Activated CD4-positive, alpha-beta T cell treated with anti-CD3 and anti-CD28 coated beads, Interleukin-2, amount 10 ng/mL, durations not matched to agents 7 days and 5 days (primary cell): ENCODE results near the gene FAM222A. TPM values are rescaled to one million over a fixed set of nuclear protein-coding genes. Genes with fewer than 3 reads are reported as not detected.

Experiments used
- CTCF ChIA-PET: fragments of 350-600 bp; sonication (Branson Sonifier 250); formaldehyde crosslinking; loops from one replicate; lab custom pipeline; 2021; ENCODE audit warnings: antibody characterized with exemption; lab: Charles Lee
- POLR2A ChIA-PET: fragments of 350-600 bp; sonication (Branson Sonifier 250); formaldehyde crosslinking; loops from one replicate; lab custom pipeline; 2021; ENCODE audit warnings: antibody characterized with exemption; lab: Charles Lee
- DNase-seq: peaks from one replicate; pipeline ENCODE4 v3.0.0-alpha.2; 2020
- H3K27ac Mint-ChIP-seq: one replicate; pipeline ENCODE4 v1.8.0; 2021; ENCODE audit warnings: mild to moderate bottlenecking, moderate library complexity, mixed read lengths
- H3K27me3 Mint-ChIP-seq: one replicate; pipeline ENCODE4 v1.8.0; 2021; ENCODE audit warnings: mixed read lengths
- H3K36me3 Mint-ChIP-seq: one replicate; pipeline ENCODE4 v1.8.0; 2021; ENCODE audit warnings: low read depth, mixed read lengths
- H3K4me1 Mint-ChIP-seq: one replicate; pipeline ENCODE4 v1.8.0; 2021; ENCODE audit warnings: mixed read lengths
- H3K4me3 Mint-ChIP-seq: one replicate; pipeline ENCODE4 v1.8.0; 2021; ENCODE audit warnings: mild to moderate bottlenecking, moderate library complexity, mixed read lengths
- H3K9me3 Mint-ChIP-seq: one replicate; pipeline ENCODE4 v1.8.0; 2021; ENCODE audit warnings: mixed read lengths
- total RNA-seq, 2 experiments: library from RNA; stranded (reverse); gene quantifications; one replicate each; pipeline ENCODE4 v1.2.3, GENCODE V29; 2021

Gene FAM222A
- total RNA-seq, 2 experiments from 2014 or later: 0.52 to 0.73 TPM

GRCh38 chr12:109740694-109741245 lies 27.1 kb downstream of the FAM222A start:
- Mint-ChIP-seq H3K9me3 (no peaks in the 10 kb centered on the region), H3K4me1 (no peaks in the 10 kb centered on the region), H3K36me3 (no peaks in the 10 kb centered on the region), H3K4me3 (no peak overlapping the region), H3K27ac (no peak overlapping the region), H3K27me3 (peaks cover 6% of the 10 kb centered on the region)
- no peak for DNase-seq
- POLR2A ChIA-PET: no interaction called here
- CTCF ChIA-PET: interaction anchor here (0.6 kb wide), 1 partner anchor 326 kb away, joined by 3 read pairs; no protein-coding TSS in a partner anchor

GRCh38 chr12:109741286-109741969 lies 27.8 kb downstream of the FAM222A start:
- Mint-ChIP-seq H3K9me3 (no peaks in the 10 kb centered on the region), H3K27me3 (peaks cover 7% of the 10 kb centered on the region), H3K4me3 (no peak overlapping the region), H3K4me1 (no peaks in the 10 kb centered on the region), H3K36me3 (no peaks in the 10 kb centered on the region), H3K27ac (no peak overlapping the region)
- ChIA-PET POLR2A (no interaction called here), CTCF (no interaction called here)
- DNase-seq: no peak

- Mint-ChIP-seq H3K27ac (no peak overlapping the region), H3K4me3 (no peak overlapping the region), H3K4me1 (no peaks in the 10 kb centered on the region), H3K27me3 (peaks cover 6% of the 10 kb centered on the region), H3K9me3 (no peaks in the 10 kb centered on the region), H3K36me3 (no peaks in the 10 kb centered on the region)
- ChIA-PET CTCF (no interaction called here), POLR2A (interaction anchor here (0.5 kb wide), 1 partner anchor 47 kb away, joined by 3 read pairs; no protein-coding TSS in a partner anchor)
- no peak for DNase-seq
These were observed 28.5 kb downstream of the FAM222A start for GRCh38 chr12:109741970-109742703.

GRCh38 chr12:109743076-109743910 lies 29.7 kb downstream of the FAM222A start:
- no peaks in the 10 kb centered on the region for H3K9me3 Mint-ChIP-seq
- H3K4me3 Mint-ChIP-seq: no peak overlapping the region
- peaks cover 11% of the 10 kb centered on the region for H3K27me3 Mint-ChIP-seq
- no peaks in the 10 kb centered on the region for H3K4me1 Mint-ChIP-seq
- POLR2A ChIA-PET: interaction anchor here (0.5 kb wide), 1 partner anchor 49 kb away, joined by 3 read pairs; no protein-coding TSS in a partner anchor
- CTCF ChIA-PET: interaction anchor here (0.5 kb wide), 1 partner anchor 1201 kb away, joined by 3 read pairs; no protein-coding TSS in a partner anchor
- H3K36me3 Mint-ChIP-seq: no peaks in the 10 kb centered on the region
- no peak for DNase-seq
- H3K27ac Mint-ChIP-seq: no peak overlapping the region

GRCh38 chr12:109744026-109744425 lies 30.4 kb downstream of the FAM222A start:
- no peaks in the 10 kb centered on the region for H3K4me1 Mint-ChIP-seq
- no peak overlapping the region for H3K4me3 Mint-ChIP-seq
- ChIA-PET CTCF (interaction anchor here (1.0 kb wide), 2 partner anchors 10 to 29 kb away, joined by 3 read pairs; no protein-coding TSS in a partner anchor), POLR2A (no interaction called here)
- no peaks in the 10 kb centered on the region for H3K9me3 Mint-ChIP-seq
- H3K27me3 Mint-ChIP-seq: peaks cover 14% of the 10 kb centered on the region
- H3K27ac Mint-ChIP-seq: no peak overlapping the region
- no peak for DNase-seq
- no peaks in the 10 kb centered on the region for H3K36me3 Mint-ChIP-seq

- peaks cover 18% of the 10 kb centered on the region for H3K27me3 Mint-ChIP-seq
- CTCF ChIA-PET: interaction anchor here (0.6 to 1.0 kb wide), 4 partner anchors 10 to 825 kb away, joined by 3 to 4 read pairs (median 3); no protein-coding TSS in a partner anchor
- no peak for DNase-seq
- no peaks in the 10 kb centered on the region for H3K4me1 Mint-ChIP-seq
- H3K27ac Mint-ChIP-seq: no peak overlapping the region
- H3K9me3 Mint-ChIP-seq: no peaks in the 10 kb centered on the region
- POLR2A ChIA-PET: no interaction called here
- no peaks in the 10 kb centered on the region for H3K36me3 Mint-ChIP-seq
- no peak overlapping the region for H3K4me3 Mint-ChIP-seq
These were observed 31.6 kb downstream of the FAM222A start for GRCh38 chr12:109744986-109745942.

- Mint-ChIP-seq H3K36me3 (no peaks in the 10 kb centered on the region), H3K9me3 (peaks cover 9% of the 10 kb centered on the region), H3K4me3 (no peak overlapping the region), H3K27ac (no peak overlapping the region), H3K4me1 (no peaks in the 10 kb centered on the region), H3K27me3 (peaks cover 21% of the 10 kb centered on the region)
- POLR2A ChIA-PET: no interaction called here
- no peak for DNase-seq
- CTCF ChIA-PET: interaction anchor here (0.8 kb wide), 1 partner anchor 75 kb away, joined by 3 read pairs; no protein-coding TSS in a partner anchor
These were observed 38.8 kb downstream of the FAM222A start for GRCh38 chr12:109752117-109753053.

GRCh38 chr12:109753054-109753401 lies 39.4 kb downstream of the FAM222A start:
- H3K27ac Mint-ChIP-seq: no peak overlapping the region
- no peak for DNase-seq
- H3K27me3 Mint-ChIP-seq: peaks cover 19% of the 10 kb centered on the region
- H3K9me3 Mint-ChIP-seq: peaks cover 9% of the 10 kb centered on the region
- no peak overlapping the region for H3K4me3 Mint-ChIP-seq
- H3K36me3 Mint-ChIP-seq: no peaks in the 10 kb centered on the region
- CTCF ChIA-PET: interaction anchor here (1.0 kb wide), 1 partner anchor 92 kb away, joined by 3 read pairs; no protein-coding TSS in a partner anchor
- POLR2A ChIA-PET: no interaction called here
- no peaks in the 10 kb centered on the region for H3K4me1 Mint-ChIP-seq

- no peak overlapping the region for H3K4me3 Mint-ChIP-seq
- H3K36me3 Mint-ChIP-seq: no peaks in the 10 kb centered on the region
- H3K27ac Mint-ChIP-seq: no peak overlapping the region
- POLR2A ChIA-PET: no interaction called here
- CTCF ChIA-PET: interaction anchor here (0.7 to 1.0 kb wide), 3 partner anchors 15 to 91 kb away, joined by 3 read pairs; no protein-coding TSS in a partner anchor
- H3K4me1 Mint-ChIP-seq: no peaks in the 10 kb centered on the region
- peaks cover 9% of the 10 kb centered on the region for H3K9me3 Mint-ChIP-seq
- peaks cover 14% of the 10 kb centered on the region for H3K27me3 Mint-ChIP-seq
- no peak for DNase-seq
These were observed 40.3 kb downstream of the FAM222A start for GRCh38 chr12:109753959-109754358.

GRCh38 chr12:109756457-109756856 lies 42.8 kb downstream of the FAM222A start:
- DNase-seq: no peak
- Mint-ChIP-seq H3K4me1 (no peaks in the 10 kb centered on the region), H3K9me3 (peaks cover 9% of the 10 kb centered on the region), H3K27me3 (peaks cover 3% of the 10 kb centered on the region), H3K27ac (no peak overlapping the region), H3K4me3 (no peak overlapping the region), H3K36me3 (no peaks in the 10 kb centered on the region)
- POLR2A ChIA-PET: no interaction called here
- CTCF ChIA-PET: no interaction called here
